Measurements from ENCODE around the gene BTG2.

- TF ChIP-seq CTCF (conservative IDR thresholded peaks at IDR 0.05; ENCODE audit: low read depth, low read length): no peak
- TF ChIP-seq EZH2phosphoT487 (IDR thresholded peaks at IDR 0.05; ENCODE audit: borderline replicate concordance, low read length): no peak
- TF ChIP-seq EZH2 (IDR thresholded peaks at IDR 0.05; ENCODE audit: low read length, unreplicated experiment): no peak
These were observed 25.9 kb downstream of the BTG2 start for GRCh38 chr1:203331224-203331623.

Data from PC-3 (cell line).